Measurements from ENCODE around the gene CACFD1.

CACFD1 gene

GRCh38 chr9:133505186-133505830 lies 45.5 kb downstream of the CACFD1 start:
- no peak for DNase-seq (ENCODE audit: low read depth)
- H3K4me3 ChIP-seq (ENCODE audit: low read depth, low read length) = no peak overlapping the region
- no peak for TF ChIP-seq CTCF (IDR thresholded peaks at IDR 0.05; ENCODE audit: low read depth, low read length, missing control alignments)

GRCh38 chr9:133505901-133506652 lies 46.3 kb downstream of the CACFD1 start:
- no peak overlapping the region for H3K4me3 ChIP-seq (ENCODE audit: low read depth, low read length)
- TF ChIP-seq CTCF (IDR thresholded peaks at IDR 0.05; ENCODE audit: low read depth, low read length, missing control alignments) = no peak
- no peak for DNase-seq (ENCODE audit: low read depth)

DNA sequence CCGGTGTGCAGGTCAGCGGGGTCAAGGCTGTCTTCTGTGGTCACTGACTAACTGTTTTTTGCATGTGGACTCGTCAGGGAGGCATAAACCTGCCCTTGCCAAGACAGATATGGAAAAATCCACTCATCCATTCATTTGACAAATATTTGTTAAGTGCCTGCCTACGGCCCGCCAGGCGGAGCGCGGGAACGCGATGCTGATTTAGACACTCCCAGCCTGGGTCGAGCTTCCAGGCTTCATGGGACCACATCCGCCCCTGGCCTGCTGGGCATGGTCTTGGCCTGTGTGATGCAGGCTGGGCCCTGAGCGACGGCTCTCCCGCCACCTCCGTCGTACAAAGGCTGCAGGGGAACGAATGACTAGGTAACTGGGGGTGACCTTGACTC lies 46.9 kb downstream of the CACFD1 start:
- TF ChIP-seq CTCF (IDR thresholded peaks at IDR 0.05; ENCODE audit: low read depth, low read length, missing control alignments) = no peak
- DNase-seq (ENCODE audit: low read depth) = no peak

GRCh38 chr9:133507246-133507965 lies 47.6 kb downstream of the CACFD1 start:
- DNase-seq (ENCODE audit: low read depth) = no peak
- no peak for TF ChIP-seq CTCF (IDR thresholded peaks at IDR 0.05; ENCODE audit: low read depth, low read length, missing control alignments)
- H3K4me3 ChIP-seq (ENCODE audit: low read depth, low read length) = no peak overlapping the region

More for the DNA sequence above, 46.9 kb downstream of the CACFD1 start:
- H3K4me3 ChIP-seq (ENCODE audit: low read depth, low read length) = no peak overlapping the region

- no peak for DNase-seq (ENCODE audit: low read depth)
- no peak overlapping the region for H3K4me3 ChIP-seq (ENCODE audit: low read depth, low read length)
- TF ChIP-seq CTCF (IDR thresholded peaks at IDR 0.05; ENCODE audit: low read depth, low read length, missing control alignments) = no peak
Observed at GRCh38 chr9:133508046-133508445, 48.3 kb downstream of the CACFD1 start.

- no peak for TF ChIP-seq CTCF (IDR thresholded peaks at IDR 0.05; ENCODE audit: low read depth, low read length, missing control alignments)
- no peak overlapping the region for H3K4me3 ChIP-seq (ENCODE audit: low read depth, low read length)
- no peak for DNase-seq (ENCODE audit: low read depth)
Observed at GRCh38 chr9:133509179-133510083, 49.7 kb downstream of the CACFD1 start.
